GM21526 (cell line): ENCODE measurements around the gene MARCO.

Experiments
- ATAC-seq: cut with Tn5 transposase; IDR thresholded peaks from one replicate; pipeline ENCODE4 v1.9.1; 2021; ENCODE audit warnings: moderate library complexity; ENCODE audit not compliant: unreplicated experiment, low FRiP score

Gene MARCO

DNA sequence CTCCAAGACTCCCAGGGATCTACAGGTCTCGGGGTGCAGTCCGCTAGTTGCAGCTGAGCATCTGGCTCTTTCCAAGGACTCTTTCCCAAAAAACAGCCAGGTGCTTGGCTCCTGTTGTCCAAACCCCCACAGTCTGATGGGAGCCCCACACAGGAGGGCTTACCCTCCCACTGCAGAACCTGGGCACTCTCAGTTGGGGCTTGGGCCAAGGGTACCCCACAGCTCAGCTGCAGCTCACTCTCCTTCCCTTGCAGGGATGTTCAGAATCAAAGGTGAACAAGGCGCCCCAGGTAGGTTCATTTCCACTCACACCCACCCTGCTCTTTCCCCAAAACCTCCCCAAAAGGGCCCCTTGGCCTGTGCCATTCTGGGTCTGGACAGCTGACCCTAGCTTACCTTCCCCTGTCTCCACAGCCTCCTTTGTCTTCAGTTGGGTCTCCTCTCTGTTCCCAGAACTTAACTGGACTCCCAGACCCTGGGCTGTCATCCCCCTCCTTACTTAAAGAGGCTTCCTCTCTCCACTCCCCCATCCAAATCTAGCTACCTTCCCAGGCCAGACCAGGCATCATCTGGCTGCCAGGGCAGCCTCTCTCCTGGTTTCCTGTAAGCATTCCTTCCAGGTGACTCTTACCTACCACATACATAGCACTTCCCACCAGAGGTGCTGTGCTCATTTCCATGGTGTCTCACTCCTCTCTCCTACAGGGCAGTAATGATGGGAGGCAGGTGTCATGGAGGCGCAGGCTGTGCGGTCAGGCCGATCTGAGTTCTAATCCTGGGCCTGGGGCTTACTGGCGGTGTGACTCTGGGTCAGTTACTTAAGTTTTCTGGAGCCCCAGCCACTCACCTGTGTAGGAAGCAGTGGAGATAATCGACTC, 29.5 kb downstream of the MARCO start:
- ATAC-seq: no peak

GRCh38 chr2:118973542-118973951, 31.6 kb downstream of the MARCO start:
- ATAC-seq: no peak

- ATAC-seq: no peak
These were observed 32.4 kb downstream of the MARCO start for GRCh38 chr2:118974103-118974993.

DNA sequence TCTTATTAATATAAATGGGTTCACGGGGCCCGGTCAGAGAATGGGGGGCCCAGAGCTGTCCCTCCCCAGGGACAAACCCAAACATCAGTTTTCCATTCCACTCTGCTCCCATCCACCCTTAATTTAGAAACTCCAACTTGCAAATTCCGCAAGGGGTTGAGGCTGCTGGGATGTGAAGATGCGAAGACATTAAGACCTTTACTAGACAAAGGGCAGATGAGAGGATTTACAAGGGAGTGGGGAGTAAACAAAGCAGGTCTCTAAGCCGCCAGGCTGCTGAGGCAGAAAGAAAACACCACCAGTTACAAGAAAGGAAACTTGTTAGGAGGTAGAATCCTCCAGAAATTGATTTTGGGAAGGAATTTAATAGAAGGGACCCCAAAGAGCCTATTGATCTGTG, 33.1 kb downstream of the MARCO start:
- no peak for ATAC-seq

DNA sequence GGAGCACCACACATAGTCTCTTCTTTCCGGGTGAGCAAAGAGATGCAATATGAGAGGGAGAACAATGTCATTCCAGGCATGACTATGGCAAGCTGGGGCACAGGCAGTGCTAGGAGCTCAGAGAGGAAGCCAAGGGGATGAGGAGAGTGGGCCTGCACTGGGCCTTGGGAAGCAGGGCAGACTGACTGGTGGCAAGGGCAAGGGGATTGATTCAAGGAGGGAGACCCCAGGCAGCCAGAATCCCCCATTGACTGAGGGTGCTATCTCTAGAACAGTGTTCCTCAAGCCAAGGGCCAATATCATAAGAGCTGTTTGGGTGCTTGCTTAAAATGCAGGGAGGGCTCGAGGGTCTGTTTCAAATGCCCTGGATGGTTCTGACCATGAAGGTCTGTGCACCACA, 36.1 kb downstream of the MARCO start:
- ATAC-seq: no peak

GRCh38 chr2:118979152-118979861, 37.3 kb downstream of the MARCO start:
- no peak for ATAC-seq

DNA sequence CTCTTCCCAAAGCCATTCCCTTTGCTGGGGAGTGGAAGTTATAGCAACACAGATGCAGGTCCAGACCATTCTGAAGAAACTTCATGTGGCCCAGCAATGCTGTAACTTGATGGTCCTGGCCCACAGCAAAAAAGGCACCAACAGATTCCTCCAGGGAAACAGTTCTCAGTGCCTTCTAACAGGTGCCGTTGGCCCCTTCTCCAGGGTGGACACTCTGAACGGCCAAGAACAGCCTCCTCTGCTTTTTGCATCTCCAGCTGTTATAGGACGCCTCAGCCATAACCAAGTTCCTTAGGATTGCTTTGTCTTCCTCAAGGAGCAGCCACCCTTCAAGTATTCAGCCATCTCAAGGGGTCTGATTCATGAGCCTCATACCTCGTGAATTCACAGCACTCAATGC, 38.0 kb downstream of the MARCO start:
- no peak for ATAC-seq

DNA sequence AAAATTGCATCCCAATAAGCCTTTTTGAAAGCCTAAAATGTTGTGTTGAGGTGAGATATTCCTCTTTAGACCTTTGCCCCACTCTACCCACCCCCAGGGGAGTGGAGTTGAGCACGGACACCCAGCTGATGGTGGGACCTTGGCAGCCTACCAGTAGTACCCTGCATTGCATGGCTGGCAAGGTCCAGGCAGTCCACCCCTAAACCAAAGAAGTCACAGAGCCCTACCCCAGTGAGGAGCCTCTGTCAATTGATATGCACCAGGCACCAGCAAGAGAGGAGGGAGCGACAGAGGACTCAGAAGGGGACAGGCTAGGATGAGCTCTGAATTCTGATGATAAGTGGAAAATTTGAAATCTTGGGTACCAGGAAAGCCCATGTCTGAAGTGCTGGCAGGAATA, 38.6 kb downstream of the MARCO start:
- ATAC-seq: no peak

GRCh38 chr2:118981632-118982031, 39.6 kb downstream of the MARCO start:
- ATAC-seq: no peak

DNA sequence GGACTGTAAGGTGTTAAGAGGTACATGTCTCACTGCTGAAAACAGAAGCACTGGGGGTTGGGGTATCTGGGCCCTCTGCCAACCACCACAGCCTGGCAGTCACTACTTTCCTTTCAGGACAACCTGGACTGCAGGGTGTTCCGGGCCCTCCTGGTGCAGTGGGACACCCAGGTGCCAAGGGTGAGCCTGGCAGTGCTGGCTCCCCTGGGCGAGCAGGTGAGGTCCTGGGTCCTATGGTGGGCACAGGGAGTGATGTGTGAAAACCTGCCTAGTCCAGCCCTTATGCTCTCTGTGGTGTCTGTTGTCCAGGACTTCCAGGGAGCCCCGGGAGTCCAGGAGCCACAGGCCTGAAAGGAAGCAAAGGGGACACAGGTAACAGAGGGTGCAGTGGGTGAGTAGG, 40.0 kb downstream of the MARCO start:
- no peak for ATAC-seq

DNA sequence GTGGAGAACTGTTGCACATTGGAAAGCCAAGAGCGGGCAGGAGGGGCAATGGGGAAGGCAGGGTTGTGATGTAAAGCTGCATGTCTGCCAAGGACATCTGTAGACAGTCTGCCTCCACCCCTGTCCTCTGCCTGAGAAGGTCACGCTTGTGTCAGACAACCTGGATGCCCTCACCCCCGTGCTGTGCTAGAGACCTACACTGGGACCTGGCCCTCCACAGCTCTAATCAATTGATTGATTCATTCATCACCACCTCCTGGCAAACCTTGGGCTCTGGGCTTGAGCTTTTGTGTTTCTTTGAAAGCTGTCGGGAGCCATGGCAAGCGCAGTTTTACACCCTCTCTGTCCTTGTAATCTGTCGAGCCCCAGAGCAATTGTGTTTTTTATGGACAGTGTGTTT, 41.1 kb downstream of the MARCO start:
- ATAC-seq: no peak

DNA sequence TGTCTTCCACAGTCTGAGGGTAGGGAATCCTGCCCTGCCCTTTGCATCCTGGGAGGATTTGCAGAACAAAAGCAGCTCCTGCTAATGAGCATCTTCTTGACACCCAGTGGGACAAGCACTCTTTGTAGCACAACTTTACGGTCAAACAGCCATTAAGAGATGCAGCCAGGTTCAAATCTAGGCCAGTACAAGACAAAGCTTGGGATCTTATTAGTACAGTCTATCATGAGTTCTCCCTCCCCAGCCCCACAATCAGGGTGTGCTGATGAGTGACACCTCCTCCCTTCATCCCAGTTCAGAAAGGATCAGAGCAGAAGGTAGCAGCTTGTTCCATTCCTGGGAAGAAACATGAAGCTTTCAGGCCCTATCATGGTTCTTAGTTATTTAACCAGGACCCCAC, 41.9 kb downstream of the MARCO start:
- no peak for ATAC-seq

DNA sequence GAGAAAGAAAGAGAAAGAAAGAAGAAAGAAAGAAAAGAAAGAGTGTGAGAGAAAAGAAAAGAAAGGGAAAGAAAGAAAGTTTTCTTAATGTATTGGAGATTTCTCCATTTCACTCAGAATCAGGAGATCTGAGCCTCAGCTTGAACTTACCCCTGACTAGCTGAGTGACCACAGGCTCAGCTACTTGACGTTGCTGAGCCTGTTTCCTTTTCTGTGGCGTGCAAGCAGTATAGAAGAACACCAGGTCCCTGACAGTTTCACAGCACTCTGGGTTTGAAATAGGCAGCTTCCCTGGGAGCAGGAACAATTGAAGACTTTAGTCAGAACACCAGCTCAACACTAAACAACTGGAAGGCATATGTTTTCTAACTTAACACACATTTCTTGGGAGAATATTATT, 44.7 kb downstream of the MARCO start:
- no peak for ATAC-seq

- ATAC-seq: no peak
These were observed 45.9 kb downstream of the MARCO start for GRCh38 chr2:118987886-118988285.

- no peak for ATAC-seq
These were observed 46.7 kb downstream of the MARCO start for GRCh38 chr2:118988706-118989105.

GRCh38 chr2:118989481-118989880, 47.5 kb downstream of the MARCO start:
- no peak for ATAC-seq

DNA sequence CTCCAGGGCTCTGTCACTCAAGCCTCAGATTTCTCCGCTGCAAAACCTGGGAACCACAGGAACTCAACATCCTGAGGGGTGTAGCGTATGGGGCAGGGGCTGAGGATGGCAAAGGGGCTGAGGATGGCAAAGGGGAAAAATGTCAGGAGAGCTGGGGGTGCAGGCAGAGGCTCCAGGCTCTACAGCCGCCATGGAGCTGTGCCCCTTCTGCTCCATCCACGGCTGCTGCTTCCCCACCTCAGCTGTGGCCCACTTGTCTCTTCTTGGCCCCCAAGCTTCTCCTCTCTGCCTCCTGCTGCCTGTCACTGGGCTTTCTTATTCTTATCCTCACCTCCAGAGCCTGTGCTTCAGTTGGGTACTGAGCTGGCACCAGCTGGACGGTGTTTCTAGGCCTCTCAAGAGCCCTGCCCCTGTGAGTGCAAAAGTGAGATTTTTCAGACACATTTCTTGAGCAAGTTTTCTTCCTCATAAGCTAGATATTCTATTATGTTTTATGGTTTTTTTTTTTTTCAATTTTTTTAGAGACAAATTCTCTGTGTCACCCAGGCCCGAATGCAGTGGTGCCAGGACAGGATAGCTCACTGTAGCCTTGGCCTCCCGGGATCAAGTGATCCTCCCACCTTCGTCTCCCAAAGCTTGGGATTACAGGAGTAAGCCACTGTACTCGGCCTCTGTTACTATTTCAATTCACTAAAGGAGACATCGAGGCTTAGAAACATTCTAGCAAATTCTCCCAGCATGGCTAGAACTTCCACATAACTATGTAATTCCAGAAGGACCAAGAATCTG, 49.0 kb downstream of the MARCO start:
- ATAC-seq: no peak

GRCh38 chr2:118991554-118991953, 49.6 kb downstream of the MARCO start:
- no peak for ATAC-seq

DNA sequence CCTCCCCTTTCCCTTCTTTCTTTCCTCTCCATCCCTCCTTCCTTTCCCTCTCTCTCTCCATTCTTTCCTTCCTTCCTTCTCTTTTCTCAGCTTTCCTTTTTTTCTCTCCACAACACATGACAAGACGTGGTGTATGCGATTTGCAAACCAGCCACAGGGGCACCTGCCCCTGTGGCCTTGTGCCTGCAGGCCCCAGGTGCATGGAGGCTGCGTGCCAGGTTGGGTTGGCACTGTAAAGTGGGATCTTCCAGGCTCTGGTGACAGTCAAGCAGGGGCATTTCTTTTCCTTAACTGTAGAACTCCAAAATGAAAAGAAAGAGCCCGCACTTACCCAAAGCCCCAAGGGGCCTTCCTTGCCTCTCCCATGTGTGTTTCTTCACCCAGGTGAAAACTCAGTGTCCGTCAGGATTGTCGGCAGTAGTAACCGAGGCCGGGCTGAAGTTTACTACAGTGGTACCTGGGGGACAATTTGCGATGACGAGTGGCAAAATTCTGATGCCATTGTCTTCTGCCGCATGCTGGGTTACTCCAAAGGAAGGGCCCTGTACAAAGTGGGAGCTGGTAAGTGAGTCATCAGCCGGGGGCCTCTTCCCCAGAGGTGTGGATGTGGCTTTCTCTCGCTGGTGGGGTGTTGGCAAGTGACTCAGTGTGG, 50.9 kb downstream of the MARCO start:
- ATAC-seq: no peak

GRCh38 chr2:118993392-118993752, 51.4 kb downstream of the MARCO start:
- no peak for ATAC-seq
